Stimulated activated CD8-positive, alpha-beta memory T cell treated with anti-CD3 and anti-CD28 coated beads, Interleukin-7, amount 100 ng/mL, for 48 hours (primary cell): Measurements from ENCODE around the gene PDE4B.
"Not testable (repeated sequence)": the region's sequence is repeated elsewhere in the genome, so short reads cannot be mapped to it uniquely, and the experiment has no call there.

Experiments used
- DNase-seq, 2 donors: peaks; one replicate each; pipeline ENCODE4 v3.0.0-alpha.2; 2020; ENCODE audit warnings: low read depth in 1 of 2; ENCODE audit errors: extremely low read depth in 1 of 2

Gene PDE4B

DNA sequence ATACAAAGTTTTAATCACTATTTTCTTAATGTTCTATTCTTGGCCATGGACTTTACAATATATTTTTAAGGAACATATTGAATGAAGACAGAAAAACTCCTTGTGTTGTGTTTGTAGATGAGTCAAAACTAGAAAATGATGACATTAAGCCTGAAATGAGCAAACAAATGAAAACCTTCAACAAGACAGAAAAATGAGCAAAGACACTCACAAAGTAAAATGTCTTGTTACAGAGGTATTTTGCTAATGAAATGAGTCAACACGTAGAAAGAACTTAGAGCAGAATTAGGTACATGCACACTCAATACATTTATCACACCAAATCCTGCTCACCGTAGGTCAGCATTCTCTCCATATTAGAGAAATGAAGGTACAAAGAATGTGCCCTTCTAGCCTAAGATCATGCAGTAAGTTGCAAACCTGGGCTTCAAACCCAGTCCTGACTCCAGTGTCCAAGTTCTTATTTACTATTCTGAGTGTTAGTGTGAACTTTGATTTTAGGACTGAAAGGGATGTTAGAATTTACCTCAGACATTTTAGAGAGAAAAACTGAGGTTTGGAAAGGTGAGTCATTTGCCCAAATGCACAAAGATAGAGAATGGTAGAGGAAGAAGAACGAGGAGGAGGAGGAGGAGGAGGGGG, 607.3 kb downstream of the PDE4B start:
- DNase-seq, result no peak

DNA sequence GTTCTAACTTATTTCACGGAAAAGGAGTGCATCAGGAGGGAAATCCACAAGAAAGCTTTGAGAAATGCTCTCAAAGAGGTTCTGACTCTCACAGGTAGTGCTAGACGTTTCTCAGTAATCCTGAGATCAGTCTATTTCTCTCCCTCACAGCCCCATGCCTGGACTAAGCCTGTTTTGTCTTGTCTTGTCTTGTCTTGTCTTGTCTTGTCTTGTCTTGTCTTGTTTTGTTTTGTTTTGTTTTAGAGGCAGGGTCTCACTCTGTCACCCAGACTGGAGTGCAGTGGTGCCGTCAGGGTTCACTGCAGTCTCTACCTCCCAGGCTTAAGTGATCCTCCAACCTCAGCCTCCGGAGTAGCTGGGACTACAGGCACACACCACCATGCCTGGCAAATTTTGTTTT, 608.0 kb downstream of the PDE4B start:
- DNase-seq, result no peak

DNA sequence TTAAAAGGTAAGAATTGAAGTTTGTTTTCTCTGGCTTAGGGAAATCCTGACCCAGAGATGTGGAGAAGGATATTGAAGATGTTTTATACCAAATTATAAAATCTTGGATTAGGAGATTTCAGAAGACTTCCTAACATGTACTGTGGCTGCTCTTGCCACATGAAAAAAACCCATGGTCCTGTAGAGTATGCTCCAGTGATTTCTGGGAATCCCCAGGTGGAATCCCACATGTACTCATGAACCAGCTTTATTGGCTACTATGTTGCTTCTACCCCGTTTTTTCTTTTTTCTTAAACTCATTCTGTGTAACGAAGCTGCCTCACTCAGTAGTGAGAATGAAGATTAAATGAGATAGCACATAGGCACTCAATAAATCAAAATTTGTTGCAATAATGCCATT, 608.5 kb downstream of the PDE4B start:
- no peak for DNase-seq

DNA sequence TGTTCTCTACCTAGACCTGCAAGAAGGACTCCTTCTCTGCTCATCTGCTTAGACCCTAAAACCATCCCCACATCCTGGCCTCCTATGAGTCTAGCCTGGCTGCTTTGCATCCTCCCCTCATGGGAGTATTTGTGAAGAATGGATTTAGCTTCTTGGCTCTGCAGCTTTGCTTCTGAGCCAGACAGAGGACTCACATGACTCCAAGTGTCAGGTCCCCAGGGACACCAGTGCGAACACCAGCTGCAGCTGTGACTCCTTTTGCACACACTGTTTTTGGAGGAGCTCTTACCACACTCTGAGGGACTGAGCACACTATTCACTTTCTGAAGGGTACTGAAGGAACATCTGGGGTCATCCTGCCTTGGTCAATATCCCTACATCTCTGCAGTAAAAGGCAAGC, 609.5 kb downstream of the PDE4B start:
- DNase-seq, result no peak

DNA sequence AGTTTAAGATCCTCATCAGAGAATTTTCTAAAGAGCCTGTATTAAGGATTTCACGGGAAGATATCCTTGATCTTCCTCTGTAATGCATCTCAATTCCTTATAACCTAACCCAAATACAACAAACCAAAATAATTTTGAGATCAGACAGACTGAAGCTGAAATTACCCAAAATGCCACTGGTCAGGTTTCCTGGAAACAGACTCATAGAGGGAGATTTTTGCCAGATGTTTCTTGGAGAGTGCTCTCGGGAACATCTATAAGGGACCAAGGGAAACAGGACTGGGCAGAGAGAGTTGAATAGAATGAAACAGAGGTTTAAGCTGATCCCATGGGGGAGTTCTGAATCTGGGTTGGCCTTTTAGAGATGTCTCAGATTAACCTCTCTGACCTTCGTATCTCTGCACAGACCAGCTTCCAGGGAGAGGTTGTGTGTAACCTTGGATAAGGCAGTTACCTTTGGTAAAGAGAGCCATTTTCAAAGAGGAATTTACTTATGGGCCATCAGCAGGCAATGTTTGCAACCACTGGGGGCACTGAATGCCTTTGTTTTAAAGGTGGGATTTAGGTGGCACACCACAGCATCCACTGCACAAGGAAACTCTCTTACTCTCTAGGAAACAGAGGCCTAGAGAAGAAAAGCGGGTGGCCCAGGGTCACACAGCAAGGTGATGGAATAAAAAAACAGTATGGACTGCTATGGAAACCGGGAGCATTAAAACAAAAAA, 610.5 kb downstream of the PDE4B start:
- DNase-seq, result no peak

- no peak for DNase-seq
Measured at GRCh38 chr1:66405061-66405460, 612.4 kb downstream of the PDE4B start.

DNA sequence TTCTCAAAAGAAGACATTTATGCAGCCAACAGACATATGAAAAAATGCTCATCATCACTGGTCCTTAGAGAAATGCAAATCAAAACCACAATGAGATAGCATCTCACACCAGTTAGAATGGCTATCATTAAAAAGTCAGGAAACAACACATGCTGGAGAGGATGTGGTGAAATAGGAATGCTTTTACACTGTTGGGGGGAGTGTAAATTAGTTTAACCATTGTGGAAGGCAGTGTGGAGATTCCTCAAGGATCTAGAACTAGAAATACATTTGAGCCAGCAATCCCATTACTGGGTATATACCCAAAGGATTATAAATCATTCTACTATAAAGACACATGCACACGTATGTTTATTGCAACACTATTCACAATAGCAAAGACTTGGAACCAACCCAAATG, 618.8 kb downstream of the PDE4B start:
- DNase-seq, result not testable (repeated sequence)

DNA sequence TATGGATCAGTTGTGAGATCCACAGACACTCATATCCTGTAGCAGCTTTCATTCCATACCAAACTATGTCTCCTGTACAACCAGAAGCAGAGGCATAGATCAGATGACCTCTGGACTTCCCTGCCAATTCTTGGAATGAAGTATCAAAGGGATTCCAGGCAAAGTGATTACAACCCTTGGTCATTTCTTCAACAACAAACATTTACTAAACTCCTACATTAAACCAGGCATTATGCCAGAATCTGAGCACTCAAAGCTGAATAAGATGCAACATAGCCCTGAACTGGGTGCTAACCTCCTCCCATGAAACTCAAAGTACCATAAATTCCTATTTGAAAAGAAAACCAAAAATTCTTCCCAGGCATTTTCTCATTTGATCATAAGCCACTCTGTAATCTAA, 620.0 kb downstream of the PDE4B start:
- DNase-seq, result no peak

- no peak for DNase-seq
Measured at GRCh38 chr1:66413136-66413837, 620.6 kb downstream of the PDE4B start.

DNA sequence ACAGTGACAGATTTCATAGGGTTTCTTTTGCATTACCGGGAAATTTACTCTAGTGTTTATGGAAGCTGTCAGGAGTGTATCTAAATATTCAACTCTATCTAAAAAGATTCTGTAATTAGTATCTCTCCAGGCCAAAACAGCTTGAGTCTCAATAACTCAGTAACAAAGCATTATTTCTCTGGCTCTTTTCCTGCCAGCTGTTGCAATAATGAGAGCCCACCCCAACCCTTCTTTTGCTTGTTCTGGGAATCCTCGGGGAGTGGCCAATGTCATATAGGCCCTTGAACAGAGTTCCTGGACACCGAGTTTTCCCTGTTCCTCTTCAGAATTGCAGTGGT, 621.1 kb downstream of the PDE4B start:
- DNase-seq, result no peak

GRCh38 chr1:66415281-66415680, 622.6 kb downstream of the PDE4B start:
- no peak for DNase-seq

DNA sequence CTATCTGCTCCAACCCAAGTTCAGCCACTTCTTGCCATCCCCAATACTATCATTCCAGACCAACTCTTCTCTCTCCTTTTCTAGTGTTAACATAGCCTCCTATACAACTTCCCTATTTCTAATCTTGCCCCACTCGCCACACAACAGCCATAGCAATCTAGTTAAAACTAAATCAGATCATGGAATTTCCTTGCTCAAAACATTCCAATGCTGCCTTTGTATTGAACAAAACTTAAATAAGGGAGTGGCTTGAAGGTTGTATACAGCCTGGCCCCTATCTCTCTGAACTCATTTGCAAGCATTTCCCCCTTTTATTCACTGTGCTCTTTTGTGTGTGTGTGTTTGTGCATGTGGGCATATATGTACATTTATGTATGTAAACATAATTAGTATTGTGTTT, 623.2 kb downstream of the PDE4B start:
- no peak for DNase-seq

DNA sequence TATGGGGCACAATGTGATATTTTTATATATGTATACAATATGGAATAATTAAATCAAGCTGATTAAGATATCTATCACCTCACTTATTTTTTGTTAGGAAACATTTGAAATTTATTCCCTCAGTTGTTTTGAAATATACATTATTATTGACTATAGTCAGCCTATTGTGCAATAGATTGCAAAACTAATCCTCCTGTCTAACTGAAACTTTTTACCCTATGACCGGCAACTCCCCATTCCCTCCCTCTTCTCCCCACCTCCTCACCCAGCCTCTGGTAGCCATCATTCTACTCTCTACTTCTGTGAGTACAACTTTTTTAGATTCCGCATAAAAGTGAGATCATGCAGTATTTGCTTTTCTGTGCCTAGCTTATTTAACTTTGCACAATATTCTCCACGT, 623.6 kb downstream of the PDE4B start:
- no peak for DNase-seq

DNA sequence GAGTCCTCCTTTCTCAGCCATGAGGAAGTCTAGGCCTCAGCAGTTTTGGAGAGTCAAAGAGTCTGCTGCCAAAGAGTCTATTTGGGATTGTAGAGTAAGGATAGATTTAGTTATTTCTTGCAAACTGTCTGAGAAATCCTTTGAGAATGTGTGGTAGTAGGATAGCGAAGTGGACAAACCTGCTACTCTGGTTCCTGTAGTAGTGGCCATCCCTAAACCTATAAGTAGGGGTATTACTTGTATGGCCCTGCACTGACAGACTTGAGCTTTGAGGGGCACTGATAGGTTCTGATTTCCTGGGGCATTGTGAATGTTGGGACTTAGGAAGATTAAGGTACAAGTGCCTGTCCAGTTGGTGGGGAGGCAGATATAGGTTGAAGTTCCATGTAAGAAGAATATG, 625.3 kb downstream of the PDE4B start:
- DNase-seq, result no peak

DNA sequence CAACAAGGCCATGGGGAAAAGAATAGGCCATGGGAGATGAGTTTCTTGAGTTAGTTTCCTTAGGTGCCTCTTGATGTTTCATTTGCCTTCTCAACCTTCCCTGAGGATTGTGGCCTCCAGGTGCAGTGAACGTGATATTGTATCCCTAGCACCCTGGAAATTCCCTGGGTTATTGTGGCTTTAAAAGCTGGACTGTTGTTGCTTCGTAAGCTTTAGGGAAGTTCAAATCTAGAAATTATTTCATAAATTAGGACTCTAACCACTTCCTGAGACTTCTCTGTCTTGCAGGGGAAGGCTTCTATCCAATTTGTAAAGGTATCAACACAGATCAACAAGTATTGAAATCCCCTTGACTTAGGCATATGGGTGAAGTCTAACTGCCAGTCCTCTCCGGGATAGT, 627.5 kb downstream of the PDE4B start:
- DNase-seq, result not testable (repeated sequence)

GRCh38 chr1:66420906-66421305, 628.2 kb downstream of the PDE4B start:
- DNase-seq, result not testable (repeated sequence)

DNA sequence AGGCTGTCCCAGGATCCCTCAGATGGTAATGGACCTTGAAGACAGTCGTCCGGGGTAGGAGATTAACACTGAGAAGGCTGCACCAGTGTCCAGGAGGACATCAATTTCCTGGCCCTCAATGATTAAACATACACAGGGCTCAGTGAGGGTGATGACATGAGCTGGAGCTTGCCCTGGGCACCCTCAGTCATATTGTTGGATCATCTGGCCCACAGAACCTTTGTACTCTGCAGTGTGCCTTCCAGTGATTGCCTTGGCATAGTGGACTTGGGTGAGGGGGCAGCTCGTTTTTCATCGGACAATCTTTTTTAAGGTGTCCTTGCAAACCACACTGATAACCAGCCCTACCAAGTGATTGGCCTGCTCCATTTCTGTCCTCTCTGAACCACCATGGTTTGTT, 630.1 kb downstream of the PDE4B start:
- DNase-seq, result no peak
